CD4-positive, alpha-beta T cell treated with Interferon alpha-2 for 1 hour (primary cell): ENCODE measurements around the gene KRTAP5-5.
"Not testable (repeated sequence)": the region's sequence is repeated elsewhere in the genome, so short reads cannot be mapped to it uniquely, and the experiment has no call there.

Experiments used
- DNase-seq, 2 donors: peaks; one replicate each; pipeline ENCODE4 v3.0.0-alpha.2; 2020 to 2022

The KRTAP5-5 gene

GRCh38 chr11:1629326-1630185 is at the start of gene KRTAP5-5:
Gene KRTAP5-5 (plus strand): TSS chr11:1629775. CDS start chr11:1629841, 66 bp downstream.
- no peak for DNase-seq

DNA sequence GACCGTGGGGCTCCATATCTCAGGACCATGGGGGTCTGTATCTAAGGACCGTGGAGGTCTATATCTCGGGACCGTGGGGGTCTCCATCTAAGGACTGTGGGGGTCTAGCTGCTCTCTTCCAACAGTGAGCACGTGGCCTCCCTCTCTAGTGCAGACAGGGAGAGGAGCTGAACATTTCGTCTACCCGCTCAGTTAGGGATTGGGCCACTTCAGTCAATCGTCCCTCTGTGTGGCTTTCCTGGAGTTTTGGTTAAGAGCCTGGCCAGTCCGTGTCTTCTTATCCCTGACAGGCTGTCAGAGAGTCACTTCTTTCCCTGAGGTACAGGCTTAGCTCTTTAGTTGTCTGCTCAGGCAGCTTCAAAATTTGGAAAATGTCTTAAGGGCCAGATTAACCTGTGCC is 47.6 kb upstream of the KRTAP5-5 start:
- no peak for DNase-seq

DNA sequence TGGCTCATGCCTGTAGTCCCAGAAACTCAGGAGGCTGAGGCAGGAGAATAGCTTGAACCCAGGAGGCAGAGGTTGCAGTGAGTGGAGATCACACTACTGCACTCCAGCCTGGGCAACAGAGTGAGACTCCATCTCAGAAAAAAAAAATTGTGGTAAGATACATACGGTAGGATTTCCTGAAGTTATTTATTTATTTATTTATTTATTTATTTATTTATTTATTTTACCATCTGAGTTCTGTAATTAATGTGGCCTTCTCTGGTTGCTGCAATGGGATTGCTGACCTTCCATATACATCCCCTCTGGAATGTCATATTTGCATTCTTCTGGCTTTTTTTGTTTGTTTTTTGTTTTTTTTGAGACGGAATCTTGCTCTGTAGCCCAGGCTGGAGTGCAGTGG is 46.7 kb upstream of the KRTAP5-5 start:
- DNase-seq = not testable (repeated sequence)

DNA sequence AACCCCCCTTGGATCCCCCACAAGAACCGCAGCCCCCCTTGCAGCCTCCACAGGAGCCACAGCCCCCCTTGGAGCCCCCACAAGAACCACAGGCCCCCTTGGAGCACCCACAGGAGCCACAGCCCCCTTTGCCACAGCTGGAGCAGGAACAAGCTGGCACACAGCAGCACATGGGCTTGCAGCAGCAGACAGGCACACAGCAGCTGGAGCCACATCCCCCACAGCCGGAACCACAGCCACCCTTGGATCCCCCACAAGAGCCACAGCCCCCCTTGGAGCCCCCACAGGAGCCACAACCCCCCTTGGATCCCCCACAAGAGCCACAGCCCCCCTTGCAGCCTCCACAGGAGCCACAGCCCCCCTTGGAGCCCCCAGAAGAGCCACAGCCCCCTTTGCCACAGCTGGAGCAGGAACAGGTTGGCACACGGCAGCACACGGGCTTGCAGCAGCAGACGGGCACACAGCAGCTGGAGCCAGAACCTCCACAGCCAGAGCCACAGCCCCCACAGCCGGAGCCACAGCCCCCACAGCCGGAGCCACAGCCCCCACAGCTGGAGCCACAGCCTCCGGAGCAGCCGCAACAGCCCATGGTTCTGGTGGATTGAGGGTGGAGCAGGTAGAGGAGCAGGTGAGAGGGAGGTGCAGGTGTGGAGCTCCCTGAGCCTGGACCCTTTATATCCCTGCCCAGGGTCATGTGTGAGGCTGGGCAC is 44.8 kb upstream of the KRTAP5-5 start, which contains the start of gene KRTAP5-1:
TSS of gene KRTAP5-1 (minus strand) at position 623 of the 710 bp plus-strand sequence. CDS start at position 589, 34 bp downstream.
- not testable (repeated sequence) for DNase-seq

GRCh38 chr11:1586699-1587098 is 42.9 kb upstream of the KRTAP5-5 start:
- DNase-seq = no peak

DNA sequence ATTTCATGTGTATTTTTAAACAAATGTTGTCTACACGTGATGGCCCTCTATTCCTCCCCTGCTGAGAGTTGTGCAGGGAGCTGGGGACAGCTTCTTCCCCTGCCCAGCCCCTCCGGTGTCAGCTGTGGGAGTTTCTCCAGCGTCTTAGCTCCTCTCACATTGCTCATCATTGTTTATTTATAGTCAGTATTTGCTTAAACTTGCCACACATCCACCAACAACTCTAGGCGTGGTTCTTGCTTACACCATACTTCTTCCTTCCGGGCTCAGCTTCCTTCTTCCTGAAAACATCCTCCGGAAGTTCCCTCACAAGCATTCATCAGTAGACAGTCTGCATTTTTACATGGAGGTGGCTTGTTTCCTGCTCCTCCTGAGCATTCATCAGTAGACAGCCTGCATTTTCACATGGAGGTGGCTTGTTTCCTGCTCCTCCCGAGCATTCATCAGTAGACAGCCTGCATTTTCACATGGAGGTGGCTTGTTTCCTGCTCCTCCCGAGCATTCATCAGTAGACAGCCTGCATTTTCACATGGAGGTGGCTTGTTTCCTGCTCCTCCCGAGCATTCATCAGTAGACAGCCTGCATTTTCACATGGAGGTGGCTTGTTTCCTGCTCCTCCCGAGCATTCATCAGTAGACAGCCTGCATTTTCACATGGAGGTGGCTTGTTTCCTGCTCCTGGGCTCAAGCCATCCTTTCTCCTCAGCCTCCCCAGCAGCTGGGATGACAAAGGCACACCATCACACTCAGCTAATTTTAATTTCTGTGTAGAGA is 40.2 kb upstream of the KRTAP5-5 start:
- peak in 1 of 2 donors; percentile 59 for DNase-seq

DNA sequence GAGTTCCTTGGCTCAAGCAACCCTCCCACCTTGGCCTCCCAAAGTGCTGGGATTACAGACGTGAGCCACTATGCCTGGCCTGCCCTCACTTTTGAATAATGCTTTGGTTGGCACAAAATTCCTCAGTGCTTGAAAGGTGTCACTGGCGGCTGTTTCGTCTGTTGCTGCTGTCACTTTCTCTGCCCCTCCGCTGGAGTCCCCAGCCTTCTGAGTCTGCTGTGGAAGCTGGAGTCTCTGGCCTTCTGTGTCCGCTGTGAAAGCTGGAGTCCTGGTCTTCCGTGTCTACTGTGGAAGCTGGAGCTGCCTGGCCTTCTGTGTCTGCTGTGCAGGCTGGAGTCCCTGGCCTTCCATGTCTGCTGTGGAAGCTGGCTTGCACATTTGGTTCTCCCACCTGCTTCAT is 39.6 kb upstream of the KRTAP5-5 start:
- no peak for DNase-seq

DNA sequence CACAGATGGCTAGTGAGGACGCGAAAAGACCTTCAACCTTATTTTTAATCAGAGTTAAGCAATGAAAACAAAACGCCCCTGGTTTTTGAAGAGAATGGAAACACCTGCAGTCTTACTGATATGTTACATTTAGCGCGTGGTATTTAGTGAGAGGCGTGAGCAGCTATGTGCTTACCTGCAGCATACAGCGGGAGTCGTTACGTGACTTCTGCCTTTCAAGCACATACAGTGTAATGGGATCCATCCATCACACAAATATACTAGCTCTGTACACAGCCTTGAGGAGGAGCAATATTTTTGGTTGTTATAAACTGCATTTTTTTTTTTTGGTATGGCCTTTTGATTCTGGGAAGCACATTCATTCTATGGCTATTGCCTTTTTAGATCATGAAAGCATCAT is 36.9 kb upstream of the KRTAP5-5 start:
- DNase-seq = no peak

- not testable (repeated sequence) for DNase-seq
These were observed 33.5 kb upstream of the KRTAP5-5 start for GRCh38 chr11:1595994-1596575.

- DNase-seq = not testable (repeated sequence)
These were observed 32.9 kb upstream of the KRTAP5-5 start for GRCh38 chr11:1596576-1597121.

DNA sequence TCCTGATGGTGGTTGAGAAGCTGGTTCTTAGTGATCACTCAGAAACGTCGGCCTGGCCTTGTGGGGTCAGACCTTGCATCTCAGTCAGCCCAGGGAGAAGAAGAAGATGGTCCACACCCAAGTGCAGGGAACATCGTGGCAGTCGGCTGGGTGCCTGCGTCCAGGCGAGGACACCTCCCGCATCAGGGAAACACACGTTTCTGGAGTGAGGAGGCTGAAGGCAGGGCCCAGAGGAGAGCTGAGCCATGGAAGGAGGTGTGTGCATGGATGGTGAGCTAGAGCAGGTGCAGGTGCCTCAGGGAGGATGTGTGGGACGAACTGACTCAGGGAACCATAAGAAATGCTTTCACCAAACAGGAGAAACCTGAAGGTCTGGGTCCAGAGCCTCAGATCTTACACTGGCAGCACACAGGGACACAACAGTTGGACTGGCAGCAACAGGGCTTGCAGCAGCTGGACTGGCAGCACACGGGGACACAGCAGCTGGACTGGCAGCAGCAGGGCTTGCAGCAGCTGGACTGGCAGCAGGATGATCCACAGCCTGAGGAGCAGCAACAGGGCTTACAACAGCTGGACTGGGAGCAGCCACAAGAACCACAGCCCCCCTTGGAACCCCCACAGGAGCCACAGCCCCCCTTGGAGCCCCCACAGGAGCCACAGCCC is 32.1 kb upstream of the KRTAP5-5 start:
- DNase-seq = no peak

- DNase-seq = no peak
These were observed 31.6 kb upstream of the KRTAP5-5 start, which contains the start of gene KRTAP5-2 for GRCh38 chr11:1597994-1598380. Gene KRTAP5-2 (minus strand): TSS chr11:1598294. CDS start chr11:1598250, 44 bp downstream.

- not testable (repeated sequence) for DNase-seq
These were observed 31.2 kb upstream of the KRTAP5-5 start for GRCh38 chr11:1598406-1598805.

- DNase-seq = peak in 1 of 2 donors; percentile 49
These were observed 30.8 kb upstream of the KRTAP5-5 start for GRCh38 chr11:1598816-1599215.

GRCh38 chr11:1600626-1601025 is 28.9 kb upstream of the KRTAP5-5 start:
- no peak for DNase-seq

GRCh38 chr11:1601663-1602062 is 27.9 kb upstream of the KRTAP5-5 start:
- not testable (repeated sequence) for DNase-seq

- DNase-seq = no peak
These were observed 25.9 kb upstream of the KRTAP5-5 start for GRCh38 chr11:1603629-1604028.

DNA sequence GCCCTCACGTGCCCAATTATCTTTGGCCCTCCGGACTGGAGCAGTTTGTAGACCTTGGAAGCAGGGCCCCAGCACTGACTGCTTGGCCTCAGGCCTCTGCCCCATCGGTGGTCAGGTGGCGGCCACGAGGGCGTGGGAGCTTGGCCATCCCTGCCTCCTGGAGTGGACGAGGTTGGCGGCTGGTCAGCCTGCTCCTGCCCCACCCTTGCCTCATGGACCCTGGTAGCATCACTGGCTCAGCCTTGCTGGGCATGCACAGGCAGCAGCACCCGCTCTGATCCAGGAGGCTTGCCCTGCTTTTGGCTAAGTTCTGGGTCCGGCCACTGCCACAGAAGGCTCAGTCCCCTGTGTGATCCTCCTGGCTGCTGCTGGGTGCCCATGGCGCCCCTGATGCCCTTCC is 25.4 kb upstream of the KRTAP5-5 start:
- no peak for DNase-seq

- no peak for DNase-seq
These were observed 24.9 kb upstream of the KRTAP5-5 start for GRCh38 chr11:1604711-1605110.

DNA sequence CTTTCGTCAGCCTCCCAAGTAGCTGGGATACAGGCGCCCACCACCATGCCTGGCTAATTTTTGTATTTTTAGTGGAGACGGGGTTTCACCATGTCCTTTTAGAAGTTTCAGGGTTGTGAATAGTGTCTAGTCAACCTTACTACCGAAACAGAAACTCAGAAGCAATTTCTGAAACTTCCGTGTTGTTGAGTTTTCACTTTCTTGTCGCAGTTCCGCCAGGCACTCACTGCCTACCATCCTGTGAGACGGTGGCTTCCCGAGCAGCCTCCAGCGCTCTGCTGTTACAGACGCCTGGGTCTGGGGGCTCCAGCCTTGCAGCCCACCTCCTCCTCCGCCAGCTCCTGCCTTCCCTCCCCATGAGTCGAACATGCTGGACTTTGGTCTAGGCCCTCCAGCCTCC is 23.7 kb upstream of the KRTAP5-5 start:
- peak in 1 of 2 donors; percentile 48 for DNase-seq

DNA sequence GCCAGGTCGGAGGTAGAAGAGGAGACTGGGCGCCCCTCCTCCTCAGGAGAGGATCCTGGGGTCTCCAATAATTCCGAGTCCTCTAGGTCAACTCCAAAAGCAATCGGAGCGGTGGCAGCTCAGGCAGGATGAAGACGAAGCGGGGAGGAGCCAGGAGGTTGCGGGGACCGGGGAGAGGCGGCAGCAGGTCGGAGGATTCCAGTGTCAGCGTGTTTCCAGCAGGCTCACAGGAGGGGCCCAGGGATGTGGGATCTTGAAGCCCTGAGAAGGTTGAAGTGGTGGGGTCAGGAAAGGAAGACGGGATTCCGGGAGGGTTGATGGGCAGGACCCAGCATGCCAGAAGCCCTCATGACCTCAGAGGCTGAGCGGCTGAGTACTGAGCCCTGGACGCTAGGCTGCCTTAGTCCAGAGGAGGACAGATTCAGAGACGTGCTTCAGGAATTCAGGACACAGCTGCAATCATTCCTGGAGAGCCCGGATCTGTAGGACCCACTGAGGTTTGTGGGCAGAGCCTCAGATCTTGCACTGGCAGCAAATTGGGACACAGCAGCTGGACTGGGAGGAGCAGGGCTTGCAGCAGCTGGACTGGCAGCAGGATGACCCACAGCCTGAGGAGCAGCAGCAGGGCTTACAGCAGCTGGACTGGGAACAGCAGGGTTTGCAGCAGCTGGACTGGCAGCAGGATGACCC is 22.3 kb upstream of the KRTAP5-5 start:
- DNase-seq = not testable (repeated sequence)
